Suprapubic skin (tissue), 4 donors: ENCODE measurements around the gene S100A5. TPM values are rescaled to one million over a fixed set of nuclear protein-coding genes. Genes with fewer than 3 reads are reported as not detected.

Source experiments
- DNase-seq, 2 donors: peaks; one replicate each; pipeline ENCODE4 v3.0.0-alpha.2; 2019; ENCODE audit warnings: low spot score in 2 of 2
- H3K27ac ChIP-seq: fragments of 200-600 bp; sonication (generic); one replicate; pipeline ENCODE4 v1.5.1; 2019
- H3K27me3 ChIP-seq: fragments of 200-600 bp; sonication (generic); one replicate; pipeline ENCODE4 v1.5.1; 2019
- H3K36me3 ChIP-seq: fragments of 200-600 bp; sonication (generic); one replicate; pipeline ENCODE4 v1.5.1; 2019
- H3K4me1 ChIP-seq: fragments of 200-600 bp; sonication (generic); one replicate; pipeline ENCODE4 v1.5.1; 2019
- H3K4me3 ChIP-seq: fragments of 200-600 bp; sonication (generic); one replicate; pipeline ENCODE4 v1.5.1; 2019; ENCODE audit warnings: mild to moderate bottlenecking
- H3K9me3 ChIP-seq: fragments of 200-600 bp; sonication (generic); one replicate; pipeline ENCODE4 v1.5.1; 2019
- EP300 ChIP-seq: sonication (generic); formaldehyde crosslinking; IDR thresholded peaks from one replicate; pipeline ENCODE4 v1.6.1; 2017; ENCODE audit warnings: antibody characterized with exemption
- POLR2A ChIP-seq, 2 donors: fragments of 450-650 bp; IDR thresholded peaks; one replicate each; pipeline ENCODE4 v1.6.1; 2017; ENCODE audit warnings: antibody characterized with exemption in 2 of 2, mild to moderate bottlenecking in 2 of 2, moderate library complexity in 2 of 2
- POLR2AphosphoS5 ChIP-seq, 3 donors: sonication (generic); formaldehyde crosslinking; IDR thresholded peaks; one replicate each; pipeline ENCODE4 v1.6.1; 2017; ENCODE audit warnings: antibody characterized with exemption in 3 of 3
- WGBS: methylation state at CpG from one replicate; pipeline ENCODE4 v1.1.5; 2018; 5-methylcytosine and 5-hydroxymethylcytosine counted together
- total RNA-seq, 4 donors: library from RNA; depleted of rRNA; stranded (reverse); fragments of >200 nt; gene quantifications; one replicate each; pipeline ENCODE4 v1.1.0, GENCODE V29; 2016
- TF ChIP-seq, protein P1 (sequence below), 2 donors: fragments of 200-600 bp in 1 of 2; fragments of 450-650 bp in 1 of 2; sonication (generic) in 1 of 2; IDR thresholded peaks; one replicate each; pipeline ENCODE4 v1.5.1; 2016 to 2019; ENCODE audit warnings: antibody characterized with exemption in 2 of 2, mild to moderate bottlenecking in 1 of 2, moderate library complexity in 1 of 2

S100A5 gene
- total RNA-seq, 4 donors from 2014 or later = not detected

DNA sequence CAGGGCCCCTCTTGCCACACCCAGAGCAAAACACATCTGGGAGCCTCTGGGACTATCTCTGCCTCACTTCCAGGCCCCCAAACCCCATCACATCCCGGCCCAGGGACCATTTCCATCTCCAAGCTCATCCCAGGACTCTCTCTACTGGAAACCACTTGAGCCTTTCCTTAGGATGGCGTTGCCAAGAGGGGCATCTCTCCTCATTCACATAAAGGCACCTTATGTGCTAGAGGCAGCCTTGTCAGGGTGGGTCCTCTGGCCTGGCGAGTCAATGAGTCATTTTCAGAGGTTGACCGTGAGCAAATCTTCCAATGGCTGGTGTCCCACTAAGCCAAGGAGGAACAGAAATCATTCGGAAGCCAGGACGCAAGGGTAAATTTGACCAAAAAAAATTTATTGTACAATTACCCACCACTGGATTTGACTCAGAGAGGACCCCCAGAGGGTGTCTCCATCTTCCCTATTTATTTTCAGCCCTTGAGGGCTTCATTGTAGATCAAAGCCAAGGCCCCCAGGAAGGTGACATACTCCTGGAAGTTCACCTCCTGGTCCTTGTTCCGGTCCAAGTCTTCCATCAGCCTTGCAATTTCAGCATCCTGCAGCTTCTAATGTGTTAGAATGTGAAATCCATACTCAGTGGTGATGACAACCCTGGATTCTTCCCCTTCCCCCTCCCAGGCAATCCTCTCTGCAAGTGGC lies 6.4 kb downstream of the S100A5 start:
- 22% methylated on average over 7 of the region's 7 CpGs for WGBS
- Histone ChIP-seq H3K36me3 (no peaks in the 10 kb centered on the region), H3K27ac (peak overlapping the region; percentile 99), H3K4me3 (peak overlapping the region; percentile 80), H3K4me1 (peaks cover 71% of the 10 kb centered on the region), H3K9me3 (no peaks in the 10 kb centered on the region), H3K27me3 (no peaks in the 10 kb centered on the region)
- no peak for TF ChIP-seq EP300
- TF ChIP-seq POLR2AphosphoS5 (IDR thresholded peaks at IDR 0.05) = no peak
- TF ChIP-seq, protein P1, sequence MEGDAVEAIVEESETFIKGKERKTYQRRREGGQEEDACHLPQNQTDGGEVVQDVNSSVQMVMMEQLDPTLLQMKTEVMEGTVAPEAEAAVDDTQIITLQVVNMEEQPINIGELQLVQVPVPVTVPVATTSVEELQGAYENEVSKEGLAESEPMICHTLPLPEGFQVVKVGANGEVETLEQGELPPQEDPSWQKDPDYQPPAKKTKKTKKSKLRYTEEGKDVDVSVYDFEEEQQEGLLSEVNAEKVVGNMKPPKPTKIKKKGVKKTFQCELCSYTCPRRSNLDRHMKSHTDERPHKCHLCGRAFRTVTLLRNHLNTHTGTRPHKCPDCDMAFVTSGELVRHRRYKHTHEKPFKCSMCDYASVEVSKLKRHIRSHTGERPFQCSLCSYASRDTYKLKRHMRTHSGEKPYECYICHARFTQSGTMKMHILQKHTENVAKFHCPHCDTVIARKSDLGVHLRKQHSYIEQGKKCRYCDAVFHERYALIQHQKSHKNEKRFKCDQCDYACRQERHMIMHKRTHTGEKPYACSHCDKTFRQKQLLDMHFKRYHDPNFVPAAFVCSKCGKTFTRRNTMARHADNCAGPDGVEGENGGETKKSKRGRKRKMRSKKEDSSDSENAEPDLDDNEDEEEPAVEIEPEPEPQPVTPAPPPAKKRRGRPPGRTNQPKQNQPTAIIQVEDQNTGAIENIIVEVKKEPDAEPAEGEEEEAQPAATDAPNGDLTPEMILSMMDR (IDR thresholded peaks at IDR 0.05) = no peak
- DNase-seq = peak in 1 of 2 donors; percentile 77

DNA sequence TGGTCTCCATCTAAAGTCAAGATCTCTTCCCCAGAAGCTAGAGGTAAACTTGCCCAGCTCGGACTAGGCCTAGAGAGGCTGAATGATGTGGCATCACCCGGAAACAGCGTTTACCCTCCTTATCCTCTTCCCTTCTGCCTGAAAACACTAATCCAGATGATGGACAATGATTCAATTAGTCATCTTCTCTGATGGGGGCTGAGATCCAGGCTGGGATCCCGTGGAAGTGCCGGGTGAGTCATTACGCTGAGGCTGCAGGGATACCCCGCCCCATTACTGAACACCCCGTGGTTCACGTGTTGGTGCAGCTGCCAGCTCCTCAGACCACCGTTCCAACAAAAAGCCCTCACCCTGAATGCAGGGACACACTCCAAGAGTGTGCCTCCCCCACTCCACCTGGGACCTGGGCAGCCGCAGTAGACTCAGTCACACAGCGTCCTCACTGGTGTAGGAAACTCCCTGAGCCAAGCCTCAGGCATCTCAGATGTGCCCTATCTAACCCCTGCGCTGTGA lies 7.0 kb downstream of the S100A5 start:
- Histone ChIP-seq H3K4me1 (peaks cover 67% of the 10 kb centered on the region), H3K27me3 (no peaks in the 10 kb centered on the region), H3K27ac (peak overlapping the region; percentile 99), H3K4me3 (peak overlapping the region; percentile 80), H3K9me3 (no peaks in the 10 kb centered on the region), H3K36me3 (no peaks in the 10 kb centered on the region)
- peak in 2 of 3 donors; percentile 25 to 42 for TF ChIP-seq POLR2AphosphoS5 (IDR thresholded peaks at IDR 0.05)
- no peak for TF ChIP-seq EP300
- peak in 1 of 2 donors; percentile 15 for TF ChIP-seq POLR2A (IDR thresholded peaks at IDR 0.05)
- TF ChIP-seq, protein P1 (IDR thresholded peaks at IDR 0.05) = no peak
- DNase-seq = peak in 1 of 2 donors; percentile 92
- 10% methylated on average over 7 of the region's 13 CpGs for WGBS

DNA sequence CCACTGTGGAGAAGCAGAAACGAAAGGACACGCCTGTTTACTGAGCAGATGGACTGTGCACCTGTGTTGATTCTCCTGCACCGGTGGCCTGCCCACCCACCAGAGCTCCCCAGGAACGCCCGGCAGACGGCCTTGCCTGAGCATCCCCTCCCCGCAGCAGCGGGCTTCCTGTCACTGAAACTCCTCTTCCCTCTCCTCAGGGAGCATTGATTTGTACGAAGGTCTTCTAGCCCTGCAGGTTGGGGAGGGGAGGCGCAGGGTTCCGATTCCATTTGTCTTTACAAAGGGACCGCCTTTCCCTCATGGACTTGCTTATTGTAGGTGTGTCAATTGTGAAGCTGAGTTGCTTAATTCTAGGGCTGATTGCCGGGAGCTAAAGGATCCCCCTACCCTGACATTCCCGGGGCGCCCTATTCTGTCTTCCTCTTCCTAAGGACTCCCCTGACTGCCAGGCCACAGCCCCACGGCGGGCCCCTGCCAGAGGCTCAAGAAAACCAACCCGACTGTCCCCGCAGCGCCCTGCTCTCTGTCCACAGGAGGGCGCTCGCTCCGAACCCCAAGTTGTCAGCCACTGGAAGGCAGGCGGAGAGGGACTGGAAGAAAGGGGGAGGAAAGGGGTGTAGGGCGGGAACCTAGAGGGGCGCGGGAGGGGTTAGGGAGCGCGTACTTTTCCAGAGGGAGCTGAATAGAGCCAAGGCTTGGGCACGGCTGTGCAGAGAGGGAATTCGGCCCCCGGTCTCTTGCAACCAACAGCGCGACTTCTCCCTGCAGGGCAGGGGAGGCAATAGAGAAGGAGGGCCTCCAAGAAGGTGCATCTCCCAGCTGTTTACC lies 7.8 kb downstream of the S100A5 start:
- TF ChIP-seq, protein P1 (IDR thresholded peaks at IDR 0.05) = peak; percentile 94 to 97
- TF ChIP-seq POLR2AphosphoS5 (IDR thresholded peaks at IDR 0.05) = peak; percentile 19 to 68 (median 44)
- no peak for TF ChIP-seq EP300
- H3K36me3 ChIP-seq = no peaks in the 10 kb centered on the region
- peaks cover 60% of the 10 kb centered on the region for H3K4me1 ChIP-seq
- H3K27ac ChIP-seq = peak overlapping the region; percentile 99
- H3K4me3 ChIP-seq = peak overlapping the region; percentile 80
- 18% methylated on average over 26 of the region's 34 CpGs for WGBS
- H3K27me3 ChIP-seq = no peaks in the 10 kb centered on the region
- H3K9me3 ChIP-seq = no peaks in the 10 kb centered on the region
- DNase-seq = peak; percentile 95 to 96

DNA sequence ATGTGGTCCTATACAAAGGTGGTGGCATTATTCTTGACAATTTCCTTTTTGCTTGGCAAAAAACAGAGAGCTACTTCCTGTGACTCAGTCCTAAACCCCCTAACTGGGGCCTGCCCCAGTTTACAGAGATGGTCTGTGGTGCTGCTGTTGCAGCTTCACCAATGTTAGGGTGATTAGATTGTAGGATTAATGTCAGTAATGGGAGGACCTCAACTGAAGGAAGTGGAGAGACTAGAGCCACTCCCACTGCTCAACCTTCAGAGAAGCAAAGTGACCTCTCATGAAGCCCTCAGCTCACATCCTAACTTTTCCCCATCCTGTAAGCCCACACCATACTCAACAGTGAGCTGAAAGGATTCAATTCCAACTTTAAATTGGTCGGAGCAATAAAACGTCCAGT lies 8.6 kb downstream of the S100A5 start:
- WGBS = 66% methylated on average over 2 of the region's 2 CpGs

More for the DNA sequence above, 8.6 kb downstream of the S100A5 start:
- no peak overlapping the region for H3K27ac ChIP-seq
- peak in 1 of 2 donors; percentile 10 for DNase-seq
- peaks cover 56% of the 10 kb centered on the region for H3K4me1 ChIP-seq
- no peaks in the 10 kb centered on the region for H3K27me3 ChIP-seq
- H3K9me3 ChIP-seq = no peaks in the 10 kb centered on the region
- H3K36me3 ChIP-seq = no peaks in the 10 kb centered on the region
- TF ChIP-seq, protein P1 (IDR thresholded peaks at IDR 0.05) = no peak
- TF ChIP-seq POLR2AphosphoS5 (IDR thresholded peaks at IDR 0.05) (no peak), EP300 (no peak), POLR2A (IDR thresholded peaks at IDR 0.05) (no peak)
- H3K4me3 ChIP-seq = no peak overlapping the region
